Spleen (tissue), 11 donors: ENCODE results near the gene WDR77. TPM values are rescaled to one million over a fixed set of nuclear protein-coding genes. Genes with fewer than 3 reads are reported as not detected.

Source experiments
- DNase-seq: peaks from one replicate; pipeline ENCODE4 v3.0.0-alpha.2; 2020
- H3K27ac ChIP-seq, 8 donors: fragments of 200-600 bp; sonication (generic) in 7 of 8; 1 replicate in 4 of 8; 2 replicates in 4 of 8; pipeline versions ENCODE4 v1.5.0 to v1.8.0; 2016 to 2021; ENCODE audit warnings: inconsistent platforms in 4 of 8, mild to moderate bottlenecking in 4 of 8, moderate library complexity in 1 of 8
- H3K27me3 ChIP-seq, 7 donors: fragments of 200-600 bp; sonication (generic) in 6 of 7; replicated peaks in 1 of 7; 1 replicate in 4 of 7; 2 replicates in 3 of 7; pipeline versions ENCODE4 v1.5.0 to v1.8.0; 2016 to 2021; ENCODE audit warnings: inconsistent platforms in 3 of 7, mild to moderate bottlenecking in 1 of 7
- H3K36me3 ChIP-seq, 6 donors: fragments of 200-600 bp; sonication (generic) in 5 of 6; 1 replicate in 4 of 6; 2 replicates in 2 of 6; pipeline versions ENCODE4 v1.5.0 to v1.8.0; 2016 to 2021; ENCODE audit warnings: inconsistent platforms in 2 of 6
- H3K4me1 ChIP-seq, 6 donors: fragments of 200-600 bp; sonication (generic) in 5 of 6; 1 replicate in 3 of 6; 2 replicates in 3 of 6; pipeline versions ENCODE4 v1.5.0 to v1.8.0; 2016 to 2021; ENCODE audit warnings: inconsistent platforms in 3 of 6
- H3K4me3 ChIP-seq, 8 donors: fragments of 200-600 bp; sonication (generic) in 7 of 8; 1 replicate in 4 of 8; 2 replicates in 4 of 8; pipeline versions ENCODE4 v1.5.0 to v1.8.0; 2016 to 2021; ENCODE audit warnings: inconsistent platforms in 4 of 8, mild to moderate bottlenecking in 4 of 8, moderate library complexity in 2 of 8
- H3K9me3 ChIP-seq, 8 donors: fragments of 200-600 bp; sonication (generic) in 7 of 8; 1 replicate in 4 of 8; 2 replicates in 4 of 8; pipeline versions ENCODE4 v1.5.0 to v1.8.0; 2016 to 2021; ENCODE audit warnings: inconsistent platforms in 4 of 8
- POLR2A ChIP-seq, 3 donors: fragments of 450-650 bp; IDR thresholded peaks; one replicate each; pipeline ENCODE4 v1.5.1; 2017; ENCODE audit warnings: antibody characterized with exemption in 3 of 3, mild to moderate bottlenecking in 1 of 3
- POLR2AphosphoS5 ChIP-seq, 3 donors: sonication (generic); formaldehyde crosslinking; IDR thresholded peaks; one replicate each; pipeline ENCODE4 v1.5.1; 2017; ENCODE audit warnings: antibody characterized with exemption in 3 of 3
- WGBS, 5 donors: extraction: QIAGEN DNeasy Blood & Tissue Kit in 3 of 5; methylation state at CpG; one replicate each; pipeline versions ENCODE4 v1.1.5 to v1.1.7; 2013 to 2018; 5-methylcytosine and 5-hydroxymethylcytosine counted together
- intact Hi-C: fragments of 100-400 bp; cut with DNase I; formaldehyde crosslinking; loops from one replicate; pipeline ENCODE4 v1.15.0; 2023; ENCODE audit warnings: low total_unique reads
- polyA plus RNA-seq, 3 donors: library from polyadenylated mRNA; stranded (reverse); fragments of 200-250 nt; gene quantifications; one replicate each; pipeline ENCODE4 v1.2.1, GENCODE V29; 2013
- total RNA-seq, 7 donors: library from RNA; depleted of rRNA in 3 of 7; stranded (reverse); fragments of >200 nt in 3 of 7; fragmentation: NEBNext Ultra II Directional in 4 of 7; extraction: Animal tissue kit (Norgen Biotek cat#: 25700) in 4 of 7; gene quantifications; one replicate each; pipeline versions ENCODE4 v1.1.0 to v1.2.1, GENCODE V29; 2016 to 2021
- TF ChIP-seq, protein P1 (sequence below), 11 experiments: fragments of 200-600 bp in 7 of 11; fragments of 450-650 bp in 4 of 11; sonication (generic) in 4 of 11; IDR thresholded peaks in 8 of 11; conservative IDR thresholded peaks in 3 of 11; 1 replicate in 7 of 11; 2 replicates in 4 of 11; pipeline versions ENCODE4 v1.4.0 to v1.8.0; 2016 to 2021; ENCODE audit warnings: antibody characterized with exemption in 11 of 11, inconsistent platforms in 4 of 11, mild to moderate bottlenecking in 1 of 11
- donor health status: healthy with polysubstance abuse.
- donor health status: DM: no; HTN: no; CAD: no; lungs with moderate emphysema.
- donor health status: DM: no; HTN: no; CAD: no.
- donor health status: Bipolar disorder and iron deficiency.
- donor health status: healthy.
- donor health status: DM: no; HTN: no; CAD: no.
- donor health status: DM: yes; HTN: yes; CAD: no.

The WDR77 gene
- total and polyA plus RNA-seq, 10 donors, result 24.8 to 36.6 (median 33.1) TPM

DNA sequence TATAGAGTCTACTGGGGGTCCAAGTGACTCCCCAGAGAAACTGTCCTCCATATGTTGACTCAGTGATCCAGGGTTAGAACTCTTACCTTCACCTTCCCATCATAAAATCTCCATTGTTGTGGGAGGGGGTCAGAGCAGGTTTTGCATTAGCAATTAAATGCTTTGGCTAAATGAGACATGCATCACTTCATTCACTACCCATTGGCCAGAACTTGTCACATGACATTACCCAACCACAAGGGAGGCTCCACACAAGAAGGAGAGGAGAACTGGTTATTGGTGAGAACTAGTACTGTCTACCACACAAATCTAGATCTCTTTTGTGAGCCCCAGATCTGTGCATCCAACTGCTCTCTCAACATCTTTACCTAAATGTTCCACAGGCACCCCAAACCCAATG, 20.5 kb upstream of the WDR77 start:
- Histone ChIP-seq H3K27ac (peak overlapping the region in 6 of 8 donors; percentile 90 to 94 (median 90)), H3K4me1 (peaks cover 15 to 50% (median 37%) of the 10 kb centered on the region in 6 donors), H3K9me3 (no peaks in the 10 kb centered on the region), H3K27me3 (no peaks in the 10 kb centered on the region), H3K36me3 (peaks cover 0 to 42% (median 13%) of the 10 kb centered on the region in 6 donors), H3K4me3 (no peak overlapping the region)
- intact Hi-C loops, result no loop called here
- TF ChIP-seq POLR2A (IDR thresholded peaks at IDR 0.05), result no peak
- TF ChIP-seq, protein P1, sequence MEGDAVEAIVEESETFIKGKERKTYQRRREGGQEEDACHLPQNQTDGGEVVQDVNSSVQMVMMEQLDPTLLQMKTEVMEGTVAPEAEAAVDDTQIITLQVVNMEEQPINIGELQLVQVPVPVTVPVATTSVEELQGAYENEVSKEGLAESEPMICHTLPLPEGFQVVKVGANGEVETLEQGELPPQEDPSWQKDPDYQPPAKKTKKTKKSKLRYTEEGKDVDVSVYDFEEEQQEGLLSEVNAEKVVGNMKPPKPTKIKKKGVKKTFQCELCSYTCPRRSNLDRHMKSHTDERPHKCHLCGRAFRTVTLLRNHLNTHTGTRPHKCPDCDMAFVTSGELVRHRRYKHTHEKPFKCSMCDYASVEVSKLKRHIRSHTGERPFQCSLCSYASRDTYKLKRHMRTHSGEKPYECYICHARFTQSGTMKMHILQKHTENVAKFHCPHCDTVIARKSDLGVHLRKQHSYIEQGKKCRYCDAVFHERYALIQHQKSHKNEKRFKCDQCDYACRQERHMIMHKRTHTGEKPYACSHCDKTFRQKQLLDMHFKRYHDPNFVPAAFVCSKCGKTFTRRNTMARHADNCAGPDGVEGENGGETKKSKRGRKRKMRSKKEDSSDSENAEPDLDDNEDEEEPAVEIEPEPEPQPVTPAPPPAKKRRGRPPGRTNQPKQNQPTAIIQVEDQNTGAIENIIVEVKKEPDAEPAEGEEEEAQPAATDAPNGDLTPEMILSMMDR (IDR thresholded peaks at IDR 0.05 in 8 of 11, conservative IDR thresholded peaks at IDR 0.05 in 3 of 11), result no peak
- DNase-seq, result no peak

DNA sequence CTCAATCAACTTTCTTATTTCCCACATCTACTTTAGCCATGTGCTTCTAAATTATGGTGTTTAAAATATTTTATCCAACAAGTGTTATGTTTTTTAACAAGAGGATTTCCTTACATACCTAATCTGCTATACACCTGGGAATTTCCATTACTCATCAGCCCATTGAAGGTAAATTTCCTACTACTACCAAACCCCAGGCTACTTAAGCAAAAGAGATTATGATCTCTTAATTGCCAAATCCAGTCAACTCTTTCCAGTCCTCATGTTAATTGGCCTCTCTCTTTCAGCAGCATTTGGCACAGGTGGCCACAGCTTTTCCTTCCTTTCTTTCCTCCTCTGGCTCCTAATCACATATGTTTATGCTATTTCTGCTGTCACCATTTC, 19.7 kb upstream of the WDR77 start:
- no peak for DNase-seq
- Histone ChIP-seq H3K4me3 (no peak overlapping the region), H3K27ac (peak overlapping the region in 1 of 8 donors; percentile 91), H3K27me3 (no peaks in the 10 kb centered on the region), H3K9me3 (no peaks in the 10 kb centered on the region), H3K4me1 (peaks cover 15 to 44% (median 37%) of the 10 kb centered on the region in 6 donors), H3K36me3 (peaks cover 0 to 51% (median 13%) of the 10 kb centered on the region in 6 donors)
- intact Hi-C loops, result no loop called here
- TF ChIP-seq POLR2AphosphoS5 (IDR thresholded peaks at IDR 0.05), result no peak
- TF ChIP-seq, protein P1 (IDR thresholded peaks at IDR 0.05 in 8 of 11, conservative IDR thresholded peaks at IDR 0.05 in 3 of 11), result no peak
- TF ChIP-seq POLR2A (IDR thresholded peaks at IDR 0.05), result no peak

DNA sequence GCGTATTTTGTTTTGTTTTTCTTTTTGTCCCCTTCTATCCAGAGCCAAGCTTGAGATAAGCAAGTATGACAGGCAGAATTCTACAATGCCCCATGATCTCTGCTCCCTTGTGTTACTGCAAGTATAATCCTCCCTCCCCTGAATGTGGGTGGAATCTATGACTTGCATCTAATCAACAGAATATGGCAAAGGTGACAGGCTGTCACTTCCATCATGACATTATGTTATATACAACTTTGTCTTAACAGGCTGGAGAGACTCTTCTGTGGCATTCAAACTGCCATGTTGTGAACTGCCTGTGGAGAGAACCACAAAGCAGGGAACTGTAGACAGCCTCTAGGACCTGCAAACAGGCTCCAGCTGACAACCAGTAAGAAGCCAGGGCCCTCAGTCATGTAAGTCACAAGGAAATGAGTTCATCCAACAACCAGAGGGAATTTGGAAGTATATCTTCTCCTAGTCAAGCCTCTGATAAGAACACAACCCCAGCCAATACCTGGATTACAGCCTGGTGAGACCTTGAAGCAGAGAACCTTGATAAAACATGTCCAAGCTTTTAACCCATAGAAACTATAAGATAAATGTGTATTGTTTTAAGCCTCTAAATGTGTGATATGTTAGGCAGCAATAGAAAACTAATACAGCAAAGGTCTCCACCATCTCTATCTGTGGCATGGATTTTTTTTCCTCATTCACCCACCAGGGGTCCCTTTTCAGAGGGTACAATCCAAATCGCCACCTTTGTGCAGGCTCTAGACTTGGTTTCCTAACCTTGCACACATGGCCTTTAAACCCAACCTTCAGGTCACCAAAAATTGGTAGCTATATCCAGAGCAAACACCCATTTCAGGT, 19.0 kb upstream of the WDR77 start:
- Histone ChIP-seq H3K27ac (peak overlapping the region in 1 of 8 donors; percentile 91), H3K27me3 (no peaks in the 10 kb centered on the region), H3K9me3 (no peaks in the 10 kb centered on the region), H3K36me3 (peaks cover 0 to 57% (median 16%) of the 10 kb centered on the region in 6 donors), H3K4me1 (peaks cover 15 to 38% (median 32%) of the 10 kb centered on the region in 6 donors), H3K4me3 (no peak overlapping the region)
- TF ChIP-seq POLR2AphosphoS5 (IDR thresholded peaks at IDR 0.05) (no peak), POLR2A (IDR thresholded peaks at IDR 0.05) (no peak)
- TF ChIP-seq, protein P1 (IDR thresholded peaks at IDR 0.05 in 8 of 11, conservative IDR thresholded peaks at IDR 0.05 in 3 of 11), result no peak
- WGBS, 5 donors, result 89 to 95% (median 94%) methylated on average over 2 of the region's 2 CpGs
- no peak for DNase-seq
- intact Hi-C loops, result no loop called here

DNA sequence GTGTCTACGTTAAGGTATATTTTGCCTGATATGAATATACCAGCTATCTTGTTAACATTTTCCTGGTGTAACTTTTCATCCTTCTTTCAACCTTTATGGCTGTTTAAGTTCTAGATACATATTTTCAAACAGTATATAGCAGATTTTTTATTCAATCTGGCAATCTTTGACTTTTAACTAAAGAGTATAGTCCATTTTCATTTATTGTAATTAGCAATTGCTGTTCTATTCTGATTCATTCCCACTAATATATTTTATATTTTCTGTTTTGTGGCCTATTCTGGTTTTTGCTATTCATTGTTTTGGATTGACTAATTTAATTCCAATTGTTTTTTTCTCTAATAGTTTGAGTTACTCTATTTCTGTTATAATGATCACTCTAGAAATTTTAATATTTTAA, 17.4 kb upstream of the WDR77 start:
- Histone ChIP-seq H3K36me3 (peaks cover 0 to 73% (median 30%) of the 10 kb centered on the region in 6 donors), H3K4me1 (peaks cover 8 to 22% (median 18%) of the 10 kb centered on the region in 6 donors), H3K27ac (no peak overlapping the region), H3K27me3 (no peaks in the 10 kb centered on the region), H3K9me3 (no peaks in the 10 kb centered on the region), H3K4me3 (no peak overlapping the region)
- intact Hi-C loops, result no loop called here
- no peak for DNase-seq
- TF ChIP-seq, protein P1 (IDR thresholded peaks at IDR 0.05 in 8 of 11, conservative IDR thresholded peaks at IDR 0.05 in 3 of 11), result no peak
- TF ChIP-seq POLR2AphosphoS5 (IDR thresholded peaks at IDR 0.05), result no peak
- no peak for TF ChIP-seq POLR2A (IDR thresholded peaks at IDR 0.05)
- 0 to 2% (median 0%) methylated on average over 1 of the region's 1 CpG for WGBS, 5 donors
